ENCODE measurements around the gene NUP153. TPM values are rescaled to one million over a fixed set of nuclear protein-coding genes. Genes with fewer than 3 reads are reported as not detected.

The NUP153 gene
- total RNA-seq, 1 donor from 2014 or later: 33.5 TPM

- TF ChIP-seq CTCF (IDR thresholded peaks at IDR 0.05): no peak
- Histone ChIP-seq H3K27ac (no peak overlapping the region), H3K36me3 (peaks cover 38% of the 10 kb centered on the region), H3K9me3 (no peaks in the 10 kb centered on the region), H3K27me3 (no peaks in the 10 kb centered on the region), H3K4me1 (no peaks in the 10 kb centered on the region), H3K4me3 (no peak overlapping the region)
- ATAC-seq: no peak
- intact Hi-C loops (cut with DNase I): no loop called here
- no peak for DNase-seq
These were observed 95.9 kb downstream of the NUP153 start for GRCh38 chr6:17610835-17611234.

DNA sequence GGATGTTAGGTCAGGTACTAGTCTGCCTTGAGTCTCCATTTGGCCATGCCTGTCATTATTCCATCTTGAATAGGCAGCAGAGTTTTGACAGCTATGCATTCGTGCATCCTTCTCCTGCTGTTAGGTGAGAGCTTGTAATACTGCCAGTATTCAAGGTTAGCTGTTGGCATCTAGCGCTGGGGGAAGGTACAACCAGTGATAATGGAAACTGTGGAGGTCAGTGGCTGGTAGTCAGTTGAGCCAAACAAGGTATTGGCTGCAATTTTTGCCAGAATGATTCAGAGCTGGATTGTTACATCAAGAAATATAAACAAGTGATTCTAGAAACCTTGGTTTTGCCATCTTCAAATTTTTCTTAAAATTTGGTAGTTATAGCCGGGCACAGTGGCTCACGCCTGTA, 100.1 kb downstream of the NUP153 start:
- intact Hi-C loops (cut with DNase I): no loop called here
- H3K36me3 ChIP-seq: peaks cover 53% of the 10 kb centered on the region
- no peak for TF ChIP-seq CTCF (IDR thresholded peaks at IDR 0.05)
- no peaks in the 10 kb centered on the region for H3K27me3 ChIP-seq
- H3K4me3 ChIP-seq: no peak overlapping the region
- H3K4me1 ChIP-seq: peaks cover 7% of the 10 kb centered on the region
- DNase-seq (no peak), ATAC-seq (no peak)
- no peak overlapping the region for H3K27ac ChIP-seq
- H3K9me3 ChIP-seq: no peaks in the 10 kb centered on the region

GRCh38 chr6:17602888-17603287, 103.8 kb downstream of the NUP153 start:
- TF ChIP-seq CTCF (IDR thresholded peaks at IDR 0.05): no peak
- ATAC-seq (no peak), DNase-seq (no peak)
- H3K27ac ChIP-seq: no peak overlapping the region
- no peak overlapping the region for H3K4me3 ChIP-seq
- no peaks in the 10 kb centered on the region for H3K9me3 ChIP-seq
- H3K4me1 ChIP-seq: peaks cover 7% of the 10 kb centered on the region
- H3K27me3 ChIP-seq: no peaks in the 10 kb centered on the region
- intact Hi-C loops (cut with DNase I): no loop called here
- H3K36me3 ChIP-seq: peaks cover 42% of the 10 kb centered on the region

GRCh38 chr6:17601386-17601703, 105.4 kb downstream of the NUP153 start:
- ATAC-seq (no peak), DNase-seq (no peak)
- Histone ChIP-seq H3K36me3 (peaks cover 29% of the 10 kb centered on the region), H3K4me1 (peaks cover 7% of the 10 kb centered on the region), H3K9me3 (no peaks in the 10 kb centered on the region), H3K27ac (peak overlapping the region; percentile 95), H3K27me3 (no peaks in the 10 kb centered on the region), H3K4me3 (peak overlapping the region; percentile 87)
- no peak for TF ChIP-seq CTCF (IDR thresholded peaks at IDR 0.05)
- intact Hi-C loops (cut with DNase I): no loop called here

- peaks cover 7% of the 10 kb centered on the region for H3K4me1 ChIP-seq
- no peak for TF ChIP-seq CTCF (IDR thresholded peaks at IDR 0.05)
- H3K36me3 ChIP-seq: peaks cover 23% of the 10 kb centered on the region
- ATAC-seq: peak; percentile 72
- intact Hi-C loops (cut with DNase I): no loop called here
- H3K27me3 ChIP-seq: no peaks in the 10 kb centered on the region
- H3K27ac ChIP-seq: peak overlapping the region; percentile 95
- H3K9me3 ChIP-seq: no peaks in the 10 kb centered on the region
- peak overlapping the region; percentile 87 for H3K4me3 ChIP-seq
- peak; percentile 85 for DNase-seq
These were observed 106.0 kb downstream of the NUP153 start for GRCh38 chr6:17600527-17601385.

All from upper lobe of right lung (tissue), 1 donor.